GM12878 (cell line): Measurements from ENCODE around the gene EML1. TPM values are rescaled to one million over a fixed set of nuclear protein-coding genes. Genes with fewer than 3 reads are reported as not detected.

Experiments used
- ATAC-seq: fragments of 200-7000 bp; cut with Tn5 transposase; 3 replicates; pipeline ENCODE4 v1.9.1; 2020; ENCODE audit warnings: mild to moderate bottlenecking, moderate library complexity
- BruUV-seq: library from RNA; stranded (reverse); fragments of 400-500 nt; replicated peaks from 2 replicates; lab custom pipeline; 2021; lab: Mats Ljungman, UMichigan
- CTCF ChIA-PET: fragments of 300-600 bp; sonication (Branson Sonifier 250); formaldehyde crosslinking; extraction: SDS; loops from one replicate; lab custom pipeline; 2021; ENCODE audit warnings: inconsistent platforms; lab: Yijun Ruan, JAX
- POLR2A ChIA-PET: fragments of 350-600 bp; formaldehyde crosslinking; extraction: SDS; loops from one replicate; lab custom pipeline; 2021; ENCODE audit warnings: inconsistent platforms; lab: Charles Lee
- RAD21 ChIA-PET: fragments of 300-600 bp; sonication (Branson Sonifier 250); formaldehyde crosslinking; loops from one replicate; lab custom pipeline; 2023; ENCODE audit warnings: antibody characterized with exemption; ENCODE audit not compliant: unreplicated experiment; lab: Charles Lee
- SMC1A ChIA-PET: fragments of 300-600 bp; sonication (Branson Sonifier 250); formaldehyde crosslinking; loops from one replicate; lab custom pipeline; 2023; ENCODE audit not compliant: unreplicated experiment, uncharacterized antibody; lab: Charles Lee
- DNase-seq: peaks from one replicate; pipeline ENCODE4 v3.0.0-alpha.2; 2011; ENCODE audit warnings: low read depth, low spot score
- FAIRE-seq: peaks from 3 replicates; lab custom pipeline; 2011; peaks lifted over from hg19 to GRCh38; lab: Jason Lieb, UNC
- H2AFZ ChIP-seq: 2 replicates; pipeline ENCODE4 v1.6.0; 2011; ENCODE audit warnings: low read depth, low read length, control low read depth; ENCODE audit not compliant: control insufficient read depth
- H3K27ac ChIP-seq: 2 replicates; pipeline ENCODE4 v1.5.1; 2011; ENCODE audit warnings: control low read depth; ENCODE audit not compliant: control insufficient read depth, insufficient read depth
- H3K27me3 ChIP-seq, 2 experiments: replicated peaks in 1 of 2; 2 replicates each; pipeline versions ENCODE4 v1.6.0 to v1.6.1; 2011; ENCODE audit warnings: low read length in 1 of 2; ENCODE audit not compliant: control insufficient read depth in 2 of 2, insufficient read depth in 2 of 2
- H3K36me3 ChIP-seq, 2 experiments: 2 replicates each; pipeline ENCODE4 v1.5.1; 2011; ENCODE audit warnings: low read length in 1 of 2; ENCODE audit not compliant: control insufficient read depth in 2 of 2, insufficient read depth in 2 of 2
- H3K4me1 ChIP-seq: 2 replicates; pipeline ENCODE4 v1.6.1; 2011; ENCODE audit warnings: mild to moderate bottlenecking, low read length, moderate library complexity, mixed read lengths; ENCODE audit not compliant: control insufficient read depth, insufficient read depth
- H3K4me2 ChIP-seq: 2 replicates; pipeline ENCODE4 v1.6.0; 2011; ENCODE audit warnings: control low read depth; ENCODE audit not compliant: control insufficient read depth, insufficient read depth
- H3K4me3 ChIP-seq: fragments of 200-600 bp; sonication (generic); 2 replicates; pipeline ENCODE4 v1.5.1; 2016
- H3K79me2 ChIP-seq: 2 replicates; pipeline ENCODE4 v1.6.0; 2011; ENCODE audit warnings: low read length; ENCODE audit not compliant: control insufficient read depth, insufficient read depth
- H3K9ac ChIP-seq: 2 replicates; pipeline ENCODE4 v1.8.0; 2011; ENCODE audit warnings: low read length, control low read depth, mixed read lengths; ENCODE audit not compliant: control insufficient read depth, insufficient read depth
- H3K9me3 ChIP-seq: replicated peaks from 3 replicates; pipeline ENCODE4 v1.5.1; 2011; ENCODE audit warnings: mild to moderate bottlenecking, low read length; ENCODE audit not compliant: control insufficient read depth, insufficient read depth
- H4K20me1 ChIP-seq: 2 replicates; pipeline ENCODE4 v1.6.0; 2011; ENCODE audit not compliant: control insufficient read depth, insufficient read depth
- BCL3 ChIP-seq: IDR thresholded peaks from 2 replicates; pipeline ENCODE4 v1.6.1; 2011; ENCODE audit warnings: borderline replicate concordance, low read depth, mild to moderate bottlenecking, moderate library complexity, low read length; ENCODE audit not compliant: insufficient read depth, poor library complexity, severe bottlenecking
- CHD1 ChIP-seq: IDR thresholded peaks from 2 replicates; pipeline ENCODE4 v1.6.1; 2012; ENCODE audit warnings: low read depth, low read length, improper control_type of control experiment
- CREB1 ChIP-seq: IDR thresholded peaks from 2 replicates; pipeline ENCODE4 v1.6.1; 2012; ENCODE audit warnings: low read depth, mild to moderate bottlenecking, inconsistent platforms
- E2F8 ChIP-seq: fragments of 450-650 bp; IDR thresholded peaks from 2 replicates; pipeline ENCODE4 v1.6.1; 2018; ENCODE audit warnings: mild to moderate bottlenecking, low read depth, moderate library complexity; ENCODE audit not compliant: partially characterized antibody
- EGR1 ChIP-seq, 2 experiments: IDR thresholded peaks; 1 replicate in 1 of 2; 2 replicates in 1 of 2; pipeline ENCODE4 v1.6.1; 2011 to 2012; ENCODE audit warnings: low read depth in 2 of 2, low read length in 2 of 2, borderline replicate concordance in 1 of 2, mild to moderate bottlenecking in 1 of 2, moderate library complexity in 1 of 2
- FOXM1 ChIP-seq: IDR thresholded peaks from 2 replicates; pipeline ENCODE4 v1.6.1; 2012; ENCODE audit warnings: low read depth, mild to moderate bottlenecking, inconsistent platforms, low read length, moderate library complexity
- IKZF2 ChIP-seq, 2 experiments: fragments of 450-650 bp; IDR thresholded peaks; 2 replicates each; pipeline ENCODE4 v1.6.1; 2017; ENCODE audit warnings: mild to moderate bottlenecking in 2 of 2, moderate library complexity in 2 of 2
- IRF4 ChIP-seq: IDR thresholded peaks from 2 replicates; pipeline ENCODE4 v1.6.1; 2011; ENCODE audit warnings: low read depth, low read length
- KLF5 ChIP-seq: fragments of 450-650 bp; IDR thresholded peaks from 2 replicates; pipeline ENCODE4 v1.6.1; 2014; ENCODE audit warnings: mild to moderate bottlenecking; ENCODE audit not compliant: partially characterized antibody
- LARP7 ChIP-seq: fragments of 450-650 bp; IDR thresholded peaks from 2 replicates; pipeline ENCODE4 v1.6.1; 2017; ENCODE audit warnings: mild to moderate bottlenecking
- PAX5 ChIP-seq: IDR thresholded peaks from 2 replicates; pipeline ENCODE4 v1.6.1; 2011; ENCODE audit warnings: low read depth, low read length, borderline replicate concordance
- RELB ChIP-seq: fragments of 450-650 bp; IDR thresholded peaks from 2 replicates; pipeline ENCODE4 v1.6.1; 2017; ENCODE audit warnings: low read depth, mild to moderate bottlenecking, moderate library complexity
- SIN3A ChIP-seq: IDR thresholded peaks from 2 replicates; pipeline ENCODE4 v1.6.1; 2012; ENCODE audit warnings: low read depth, low read length, improper control_type of control experiment
- SP1 ChIP-seq: IDR thresholded peaks from one replicate; pipeline ENCODE4 v1.6.1; 2011; ENCODE audit warnings: low read depth, low read length
- ZNF207 ChIP-seq: fragments of 450-650 bp; IDR thresholded peaks from 2 replicates; pipeline ENCODE4 v1.6.1; 2014; ENCODE audit warnings: antibody characterized with exemption, mild to moderate bottlenecking, borderline replicate concordance
- ZNF217 ChIP-seq: fragments of 450-650 bp; IDR thresholded peaks from 2 replicates; pipeline ENCODE4 v1.6.1; 2017; ENCODE audit warnings: antibody characterized with exemption, mild to moderate bottlenecking
- ZNF274 ChIP-seq: IDR thresholded peaks from one replicate; pipeline ENCODE4 v1.8.0; 2011; ENCODE audit not compliant: insufficient read length, insufficient read depth
- ZZZ3 ChIP-seq: IDR thresholded peaks from 2 replicates; pipeline ENCODE4 v1.6.1; 2011; ENCODE audit warnings: low read depth; ENCODE audit not compliant: control insufficient read depth, insufficient read length
- WGBS: methylation state at CpG from one replicate; pipeline ENCODE4 v1.1.6; 2016; ENCODE audit warnings: low lambda C conversion rate; ENCODE audit not compliant: insufficient replicate concordance, insufficient coverage; ENCODE audit errors: missing lambda C conversion rate; 5-methylcytosine and 5-hydroxymethylcytosine counted together
- in situ Hi-C: fragments of 300-500 bp; cut with MboI; formaldehyde crosslinking; loops from 9 replicates; pipeline ENCODE4 v1.14.3; 2018; ENCODE audit warnings: mixed read lengths
- intact Hi-C: fragments of 100-400 bp; cut with micrococcal nuclease; formaldehyde crosslinking; loops from one replicate; pipeline ENCODE4 v1.14.2; 2022; ENCODE audit not compliant: unreplicated experiment
- polyA plus RNA-seq, 11 experiments: library from polyadenylated mRNA; depleted of rRNA in 4 of 11; unstranded in 6 of 11; stranded (reverse) in 5 of 11; fragments of >200 nt; fragmentation: Nextera tagmentation in 4 of 11; fragmentation: Illumina TruSeq in 1 of 11; extraction: Ambion mirVana in 4 of 11; extraction: Trizol in 1 of 11; gene quantifications; 1 replicate in 1 of 11; 2 replicates in 10 of 11; pipeline versions ENCODE4 v1.2.1 to v1.2.3, GENCODE V29; 2011 to 2016; ENCODE audit warnings: inconsistent platforms in 2 of 11, missing spikeins in 2 of 11, low read depth in 1 of 11
- total RNA-seq, 4 experiments: library from RNA; depleted of rRNA in 3 of 4; stranded (reverse); fragments of >200 nt in 3 of 4; fragmentation: Illumina TruSeq in 1 of 4; extraction: Trizol in 1 of 4; gene quantifications; 2 replicates each; pipeline versions ENCODE4 v1.2.1 to v1.2.3, GENCODE V29; 2013 to 2021

Gene EML1
- total and polyA plus RNA-seq, 10 of the 15 experiments (the other 5 are each of a cell fraction or from before 2014, with no cell fraction given) = 0.05 to 3.4 (median 0.11) TPM; not detected in 3

DNA sequence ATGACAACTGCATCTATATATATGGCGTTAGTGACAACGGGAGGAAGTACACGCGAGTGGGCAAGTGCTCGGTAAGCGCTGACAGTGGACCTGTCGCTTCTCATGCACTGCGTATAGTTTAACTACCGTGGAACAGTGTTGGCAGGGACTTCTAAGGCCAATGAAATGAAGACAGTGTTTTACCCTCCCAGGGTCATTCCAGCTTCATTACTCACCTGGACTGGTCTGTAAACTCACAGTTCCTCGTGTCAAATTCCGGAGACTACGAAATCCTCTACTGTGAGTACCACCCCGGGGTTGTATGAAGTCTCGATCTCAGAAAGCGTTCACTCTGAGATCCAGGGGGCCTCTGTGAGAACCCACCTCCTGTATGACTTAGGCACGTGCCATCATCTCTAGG, 142.8 kb downstream of the EML1 start:
- TF ChIP-seq KLF5 (no peak), E2F8 (no peak), IKZF2 (IDR thresholded peaks at IDR 0.05) (no peak), CREB1 (no peak), BCL3 (no peak), EGR1 (IDR thresholded peaks at IDR 0.05; ENCODE audit: borderline replicate concordance in 1 of 2, low read depth in 2 of 2, low read length in 2 of 2) (no peak), CHD1 (no peak), ZNF207 (no peak), LARP7 (no peak), RELB (no peak), FOXM1 (no peak), ZNF274 (no peak), SIN3A (no peak), SP1 (no peak), ZNF217 (no peak), ZZZ3 (no peak), IRF4 (no peak), PAX5 (no peak)
- POLR2A ChIA-PET = no interaction called here
- H3K9ac ChIP-seq = no peak overlapping the region
- intact Hi-C loops = no loop called here
- no peaks in the 10 kb centered on the region for H4K20me1 ChIP-seq
- ATAC-seq = no peak
- no peak overlapping the region for H3K4me3 ChIP-seq
- H3K27ac ChIP-seq = no peak overlapping the region
- RAD21 ChIA-PET = no interaction called here
- no peaks in the 10 kb centered on the region for H3K79me2 ChIP-seq
- H2AFZ ChIP-seq = no peak overlapping the region
- no peak for FAIRE-seq
- SMC1A ChIA-PET = no interaction called here
- 0 out of 4 replicates have a peak, but pooled peaks cover 0 to 1% of the 10 kb centered on the region in 2 experiments for H3K27me3 ChIP-seq
- 65% methylated on average over 16 of the region's 16 CpGs for WGBS
- H3K9me3 ChIP-seq = no peaks in the 10 kb centered on the region
- BruUV-seq = no TSS peak
- H3K4me2 ChIP-seq = no peak overlapping the region
- no peak for DNase-seq
- no peaks in the 10 kb centered on the region for H3K36me3 ChIP-seq
- in situ Hi-C loops = no loop called here
- CTCF ChIA-PET = no interaction called here
- H3K4me1 ChIP-seq = peaks cover 17% of the 10 kb centered on the region
